Smooth muscle cell (in vitro differentiated cells): Measurements from ENCODE around the gene WBP1. TPM values are rescaled to one million over a fixed set of nuclear protein-coding genes. Genes with fewer than 3 reads are reported as not detected.

Source experiments
- DNase-seq: peaks from one replicate; lab custom pipeline; 2025; ENCODE audit not compliant: unreplicated experiment; lab: John Stamatoyannopoulos, UW
- H2AFZ ChIP-seq: fragments of 200-600 bp; sonication (generic); 2 replicates; pipeline ENCODE4 v1.6.0; 2016; ENCODE audit warnings: antibody characterized with exemption, low read depth, mild to moderate bottlenecking
- H3F3A ChIP-seq: fragments of 200-600 bp; sonication (generic); 2 replicates; pipeline ENCODE4 v1.6.0; 2017; ENCODE audit warnings: antibody characterized with exemption, low read depth
- H3K27ac ChIP-seq: fragments of 200-600 bp; sonication (generic); 2 replicates; pipeline ENCODE4 v1.5.1; 2016; ENCODE audit warnings: low read depth, mild to moderate bottlenecking
- H3K27me3 ChIP-seq: fragments of 200-600 bp; sonication (generic); 2 replicates; pipeline ENCODE4 v1.6.1; 2016; ENCODE audit warnings: low read depth, mild to moderate bottlenecking
- H3K36me3 ChIP-seq: fragments of 200-600 bp; sonication (generic); 2 replicates; pipeline ENCODE4 v1.5.1; 2016; ENCODE audit warnings: low read depth
- H3K4me1 ChIP-seq: fragments of 200-600 bp; sonication (generic); 2 replicates; pipeline ENCODE4 v1.5.1; 2016; ENCODE audit warnings: low read depth
- H3K4me2 ChIP-seq: fragments of 200-600 bp; sonication (generic); 2 replicates; pipeline ENCODE4 v1.6.0; 2016; ENCODE audit warnings: mild to moderate bottlenecking
- H3K4me3 ChIP-seq: fragments of 200-600 bp; sonication (generic); 2 replicates; pipeline ENCODE4 v1.5.1; 2016; ENCODE audit warnings: mild to moderate bottlenecking
- H3K79me2 ChIP-seq: fragments of 200-600 bp; sonication (generic); 2 replicates; pipeline ENCODE4 v1.6.0; 2016; ENCODE audit warnings: low read depth, mild to moderate bottlenecking
- H3K9ac ChIP-seq: fragments of 200-600 bp; sonication (generic); 2 replicates; pipeline ENCODE4 v1.6.0; 2016; ENCODE audit warnings: low read depth
- H3K9me3 ChIP-seq: fragments of 200-600 bp; sonication (generic); replicated peaks from 2 replicates; pipeline ENCODE4 v1.5.1; 2016; ENCODE audit warnings: low read depth
- H4K20me1 ChIP-seq: fragments of 200-600 bp; sonication (generic); 2 replicates; pipeline ENCODE4 v1.6.0; 2016; ENCODE audit warnings: low read depth
- WGBS: methylation state at CpG from one replicate; pipeline ENCODE4 v1.1.7; 2016; ENCODE audit warnings: low lambda C conversion rate; 5-methylcytosine and 5-hydroxymethylcytosine counted together
- polyA plus RNA-seq: library from polyadenylated mRNA; unstranded; fragments of >200 nt; fragmentation: Nextera tagmentation; extraction: Ambion mirVana; gene quantifications from 2 replicates; pipeline ENCODE4 v1.2.1, GENCODE V29; 2016
- total RNA-seq: library from RNA; depleted of rRNA; stranded (reverse); fragments of >200 nt; gene quantifications from 2 replicates; pipeline ENCODE4 v1.2.3, GENCODE V29; 2014
- TF ChIP-seq, protein P1 (sequence below): fragments of 200-600 bp; sonication (generic); IDR thresholded peaks from 2 replicates; pipeline ENCODE4 v1.5.1; 2017; ENCODE audit warnings: borderline replicate concordance, mild to moderate bottlenecking, antibody characterized with exemption; ENCODE audit not compliant: insufficient read depth, poor library complexity, severe bottlenecking

WBP1 gene
- total and polyA plus RNA-seq, 2 experiments from 2014 or later: 90.8 to 117 TPM

DNA sequence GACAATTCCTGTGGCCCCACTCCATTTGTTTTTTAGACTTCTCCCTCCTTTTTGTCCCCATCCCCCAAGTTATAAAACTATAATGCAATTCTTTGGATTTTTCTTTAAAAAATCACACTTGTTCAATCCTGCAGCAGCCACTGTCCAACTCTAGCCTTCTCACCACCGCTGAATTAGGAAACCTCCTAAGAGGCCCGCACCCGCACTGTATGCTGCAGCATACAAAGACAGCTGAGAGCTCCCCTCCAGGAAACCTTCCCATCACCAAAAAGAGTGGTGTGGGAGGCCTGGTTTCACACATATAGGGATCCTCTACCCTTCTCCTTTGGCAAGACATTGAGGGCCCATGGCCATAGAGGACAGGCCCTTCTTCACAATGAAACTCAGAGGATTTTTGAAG, 46.4 kb downstream of the WBP1 start:
- H3K4me1 ChIP-seq: peaks cover 21% of the 10 kb centered on the region
- no peak overlapping the region for H3K9ac ChIP-seq
- H4K20me1 ChIP-seq: peaks cover 4% of the 10 kb centered on the region
- no peak overlapping the region for H2AFZ ChIP-seq
- TF ChIP-seq, protein P1, sequence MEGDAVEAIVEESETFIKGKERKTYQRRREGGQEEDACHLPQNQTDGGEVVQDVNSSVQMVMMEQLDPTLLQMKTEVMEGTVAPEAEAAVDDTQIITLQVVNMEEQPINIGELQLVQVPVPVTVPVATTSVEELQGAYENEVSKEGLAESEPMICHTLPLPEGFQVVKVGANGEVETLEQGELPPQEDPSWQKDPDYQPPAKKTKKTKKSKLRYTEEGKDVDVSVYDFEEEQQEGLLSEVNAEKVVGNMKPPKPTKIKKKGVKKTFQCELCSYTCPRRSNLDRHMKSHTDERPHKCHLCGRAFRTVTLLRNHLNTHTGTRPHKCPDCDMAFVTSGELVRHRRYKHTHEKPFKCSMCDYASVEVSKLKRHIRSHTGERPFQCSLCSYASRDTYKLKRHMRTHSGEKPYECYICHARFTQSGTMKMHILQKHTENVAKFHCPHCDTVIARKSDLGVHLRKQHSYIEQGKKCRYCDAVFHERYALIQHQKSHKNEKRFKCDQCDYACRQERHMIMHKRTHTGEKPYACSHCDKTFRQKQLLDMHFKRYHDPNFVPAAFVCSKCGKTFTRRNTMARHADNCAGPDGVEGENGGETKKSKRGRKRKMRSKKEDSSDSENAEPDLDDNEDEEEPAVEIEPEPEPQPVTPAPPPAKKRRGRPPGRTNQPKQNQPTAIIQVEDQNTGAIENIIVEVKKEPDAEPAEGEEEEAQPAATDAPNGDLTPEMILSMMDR: no peak
- peak overlapping the region; percentile 94 for H3K4me2 ChIP-seq
- 94% methylated on average over 3 of the region's 3 CpGs for WGBS
- no peaks in the 10 kb centered on the region for H3K9me3 ChIP-seq
- H3K36me3 ChIP-seq: no peaks in the 10 kb centered on the region
- H3K27ac ChIP-seq: peak overlapping the region; percentile 47
- no peak for DNase-seq
- peaks cover 10% of the 10 kb centered on the region for H3F3A ChIP-seq
- peaks cover 21% of the 10 kb centered on the region for H3K27me3 ChIP-seq
- peaks cover 22% of the 10 kb centered on the region for H3K79me2 ChIP-seq
- peak overlapping the region; percentile 61 for H3K4me3 ChIP-seq

DNA sequence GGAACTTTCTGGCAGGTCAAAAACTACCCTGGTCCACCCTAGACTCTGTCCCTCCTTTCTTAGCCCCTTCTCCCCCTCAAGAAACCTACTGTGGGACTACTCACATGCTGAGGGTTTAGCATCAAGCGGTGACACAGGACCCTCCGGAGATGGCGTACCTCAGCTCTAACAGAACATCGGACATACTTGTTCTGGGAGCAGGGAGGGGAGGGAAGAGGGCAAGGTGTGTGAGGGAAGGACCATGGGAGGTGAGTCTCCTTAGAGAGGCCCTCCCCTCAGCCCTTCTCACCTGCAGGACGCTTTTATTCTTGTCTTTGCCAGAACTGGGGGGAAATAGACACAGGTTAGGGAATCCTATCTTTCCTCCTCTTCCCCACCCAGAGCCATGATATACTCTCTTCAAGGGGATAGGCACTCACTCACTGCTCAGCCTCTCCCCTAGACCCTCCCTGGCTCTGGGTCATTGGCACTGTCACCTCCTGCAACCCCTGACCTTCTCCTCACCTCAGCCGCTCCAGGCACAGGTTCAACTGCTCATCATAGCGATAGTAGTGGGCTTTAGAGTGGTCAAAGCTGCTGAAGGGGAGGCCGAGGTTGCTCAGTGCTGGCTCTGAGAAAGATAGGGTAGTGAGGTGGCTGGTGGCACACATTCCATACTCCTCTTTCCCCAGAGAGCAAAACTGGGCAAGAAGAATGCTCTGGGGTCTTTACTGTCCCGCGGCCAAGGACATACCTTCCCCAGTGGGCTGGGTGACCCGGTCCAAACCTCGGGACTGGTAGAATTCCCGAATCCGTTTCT, 47.4 kb downstream of the WBP1 start:
- peak overlapping the region; percentile 86 for H3K4me3 ChIP-seq
- WGBS: 93% methylated on average over 14 of the region's 14 CpGs
- no peak for DNase-seq
- H3K9ac ChIP-seq: peak overlapping the region; percentile 14
- H3K27me3 ChIP-seq: peaks cover 21% of the 10 kb centered on the region
- H3K36me3 ChIP-seq: no peaks in the 10 kb centered on the region
- peaks cover 4% of the 10 kb centered on the region for H4K20me1 ChIP-seq
- H3K27ac ChIP-seq: peak overlapping the region; percentile 96
- peak overlapping the region; percentile 94 for H3K4me2 ChIP-seq
- H3K9me3 ChIP-seq: no peaks in the 10 kb centered on the region
- TF ChIP-seq, protein P1: no peak
- H3K79me2 ChIP-seq: peaks cover 22% of the 10 kb centered on the region
- no peak overlapping the region for H2AFZ ChIP-seq
- peaks cover 21% of the 10 kb centered on the region for H3K4me1 ChIP-seq
- H3F3A ChIP-seq: peaks cover 10% of the 10 kb centered on the region

DNA sequence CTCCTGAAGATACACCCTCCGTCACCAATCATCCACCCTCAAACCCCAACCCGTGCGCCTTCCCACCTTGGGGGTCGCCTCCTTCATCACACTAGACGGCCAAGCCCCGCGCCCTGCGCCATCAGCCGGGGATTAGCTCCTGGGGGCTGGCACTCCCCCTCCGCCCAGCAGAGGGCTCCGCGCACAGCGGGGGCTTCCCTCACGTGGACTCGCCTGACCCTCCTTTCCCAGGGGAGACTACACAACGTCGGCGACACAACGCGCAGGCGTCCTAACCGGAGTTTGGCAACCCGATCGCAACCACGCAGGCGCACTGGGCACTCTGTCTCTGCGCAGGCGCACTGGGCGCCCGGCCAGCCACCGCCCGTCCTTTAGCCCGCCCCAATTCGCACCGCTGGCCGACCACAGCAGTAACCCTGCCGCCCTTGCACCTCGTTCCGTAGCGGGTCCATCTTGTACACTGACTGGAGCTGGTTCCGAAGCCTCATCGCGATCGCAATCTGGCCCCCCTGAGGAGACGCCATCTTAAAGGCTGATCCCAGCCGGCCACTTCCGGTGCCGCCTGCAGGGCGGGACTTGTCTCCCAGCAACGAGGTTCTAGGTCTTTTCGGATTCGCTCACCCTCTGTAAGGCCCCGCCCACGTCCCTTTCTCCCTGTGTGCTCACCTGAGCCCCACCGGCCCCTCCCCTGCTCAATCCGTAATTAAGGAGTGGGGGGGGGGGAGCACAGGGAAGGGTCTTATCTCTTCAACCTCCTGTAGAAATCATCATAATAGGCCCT, 49.1 kb downstream of the WBP1 start, which contains the start of gene PCGF1:
TSS of gene PCGF1 (minus strand) at position 551 of the 781 bp plus-strand sequence. CDS start at position 524, 27 bp downstream.
- Histone ChIP-seq H3K4me3 (peak within 1 kb of the TSS; percentile 86), H3K79me2 (peaks cover 22% of the 10 kb centered on the region), H4K20me1 (peaks cover 4% of the 10 kb centered on the region), H3F3A (peaks cover 10% of the 10 kb centered on the region), H3K27me3 (peaks cover 28% of the 10 kb centered on the region), H3K9me3 (no peaks in the 10 kb centered on the region), H3K4me2 (peak within 1 kb of the TSS; percentile 94), H2AFZ (peak within 1 kb of the TSS; percentile 90), H3K36me3 (no peaks in the 10 kb centered on the region), H3K4me1 (peaks cover 15% of the 10 kb centered on the region), H3K27ac (peak within 1 kb of the TSS; percentile 96), H3K9ac (peak within 1 kb of the TSS; percentile 96)
- DNase-seq: peak; percentile 99
- TF ChIP-seq, protein P1: peak; percentile 26
- WGBS: 2% methylated on average over 54 of the region's 56 CpGs
